COR-L47 (cell line): Measurements from ENCODE around the gene TSPAN18.

ENCODE experiments used
- DNase-seq: peaks from one replicate; lab custom pipeline; 2025; lab: John Stamatoyannopoulos, UW

The TSPAN18 gene

GRCh38 chr11:44777209-44778194 is 50.7 kb downstream of the TSPAN18 start:
- DNase-seq = no peak

DNA sequence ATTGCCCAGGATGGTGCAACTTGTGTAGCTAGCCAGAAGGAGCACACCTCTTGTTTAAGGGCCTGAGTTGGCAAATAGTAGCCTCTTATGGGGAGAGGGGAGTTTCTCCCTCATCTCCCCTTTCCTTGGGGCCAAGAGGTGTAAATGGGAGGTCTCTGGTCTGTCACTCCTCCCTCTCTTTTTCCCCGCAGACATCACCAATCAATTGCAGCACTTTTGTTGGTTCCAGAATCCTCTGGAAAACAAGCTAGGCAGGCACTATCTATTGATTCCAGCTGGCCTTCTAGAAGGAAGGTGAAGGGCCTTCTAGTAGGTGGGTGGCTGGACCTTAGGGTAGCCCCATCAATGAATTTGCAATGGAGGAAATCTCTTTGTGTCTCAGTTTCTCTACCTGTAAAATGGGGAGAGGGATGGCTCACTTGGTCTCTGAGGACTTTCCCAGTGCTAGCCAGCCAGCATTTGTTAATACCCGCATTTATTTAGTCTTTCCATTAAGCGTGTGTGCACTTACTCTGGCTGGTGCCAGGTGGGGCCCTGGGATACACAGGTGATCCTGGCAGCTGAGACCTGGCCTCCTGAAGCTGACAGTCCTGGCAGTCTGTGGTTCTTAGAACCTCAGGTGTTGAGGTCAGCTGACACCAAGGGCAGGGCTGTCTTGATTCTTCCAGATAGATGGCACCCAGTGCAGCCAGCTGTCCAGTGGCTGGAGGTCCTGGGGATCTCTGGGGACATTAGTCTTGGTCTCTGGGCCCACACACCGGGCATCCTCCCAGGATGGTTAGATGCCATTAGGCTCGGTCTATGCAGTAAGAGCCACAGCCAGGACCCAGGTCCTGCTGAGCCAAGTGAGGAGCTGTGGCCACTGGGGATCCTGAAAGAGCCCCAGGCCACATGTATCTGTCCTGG is 51.7 kb downstream of the TSPAN18 start:
- DNase-seq = no peak

GRCh38 chr11:44779736-44780520 is 53.2 kb downstream of the TSPAN18 start:
- no peak for DNase-seq

GRCh38 chr11:44780940-44781631 is 54.3 kb downstream of the TSPAN18 start:
- no peak for DNase-seq

GRCh38 chr11:44781655-44782054 is 54.9 kb downstream of the TSPAN18 start:
- no peak for DNase-seq

DNA sequence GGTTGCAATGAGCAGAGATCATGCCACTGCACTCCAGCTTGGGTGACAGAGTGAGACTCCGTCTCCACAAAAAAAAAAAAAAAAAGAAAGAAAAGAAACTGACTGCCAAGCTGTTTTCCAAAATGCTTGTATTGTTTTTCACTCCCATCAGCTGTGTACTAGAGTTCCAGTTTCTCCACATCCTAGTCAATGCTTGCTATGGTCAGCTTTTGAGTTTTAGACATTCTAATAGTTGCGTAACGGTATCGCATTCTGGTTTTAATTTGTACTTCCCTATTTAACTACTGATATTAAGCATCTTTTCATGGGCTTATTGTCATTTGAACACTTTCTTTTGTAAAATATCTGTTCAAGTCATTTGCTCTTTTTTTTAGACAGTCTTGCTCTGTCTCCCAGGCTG is 55.7 kb downstream of the TSPAN18 start:
- DNase-seq = no peak

- no peak for DNase-seq
These were observed 57.6 kb downstream of the TSPAN18 start for GRCh38 chr11:44784436-44784760.

DNA sequence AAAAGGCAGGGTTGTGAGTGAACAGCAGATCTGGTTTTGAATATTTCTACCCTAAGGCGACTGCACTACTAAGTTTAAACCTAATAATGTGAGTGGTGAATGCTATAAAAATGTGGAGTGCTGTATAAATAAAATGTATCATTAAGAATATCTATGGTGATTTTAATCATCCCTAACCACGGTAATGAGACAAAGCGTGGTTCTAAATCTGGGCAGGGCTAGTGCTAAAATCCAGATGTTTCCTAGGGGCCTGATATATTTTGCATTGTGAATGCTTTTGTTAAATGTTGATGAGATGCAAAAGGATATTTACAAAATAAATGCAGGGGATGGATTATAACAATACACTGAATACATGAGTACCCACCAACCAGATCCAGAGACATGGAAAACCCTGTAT is 58.1 kb downstream of the TSPAN18 start:
- DNase-seq = no peak

- no peak for DNase-seq
These were observed 59.3 kb downstream of the TSPAN18 start for GRCh38 chr11:44785856-44786607.

- no peak for DNase-seq
These were observed 60.3 kb downstream of the TSPAN18 start for GRCh38 chr11:44787070-44787469.

DNA sequence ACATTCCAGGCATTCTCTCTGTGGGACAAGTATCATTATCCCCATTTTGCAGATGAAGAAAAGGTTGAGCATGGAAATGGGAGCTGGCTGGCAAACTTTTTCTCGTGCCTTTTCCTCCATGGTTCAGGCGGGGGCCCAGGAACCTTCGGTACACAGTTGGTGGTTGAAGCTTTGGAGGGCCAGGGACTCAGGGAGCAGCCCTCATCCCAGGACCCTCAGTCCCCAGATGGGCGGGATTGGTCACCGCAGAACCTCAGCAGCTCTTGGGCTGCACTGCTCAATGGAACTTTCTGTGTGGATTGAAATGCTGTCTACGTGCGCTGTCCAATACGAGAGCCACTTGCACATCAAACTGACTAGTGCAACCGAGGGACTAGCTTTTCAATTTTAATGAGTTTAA is 61.2 kb downstream of the TSPAN18 start:
- DNase-seq = no peak

DNA sequence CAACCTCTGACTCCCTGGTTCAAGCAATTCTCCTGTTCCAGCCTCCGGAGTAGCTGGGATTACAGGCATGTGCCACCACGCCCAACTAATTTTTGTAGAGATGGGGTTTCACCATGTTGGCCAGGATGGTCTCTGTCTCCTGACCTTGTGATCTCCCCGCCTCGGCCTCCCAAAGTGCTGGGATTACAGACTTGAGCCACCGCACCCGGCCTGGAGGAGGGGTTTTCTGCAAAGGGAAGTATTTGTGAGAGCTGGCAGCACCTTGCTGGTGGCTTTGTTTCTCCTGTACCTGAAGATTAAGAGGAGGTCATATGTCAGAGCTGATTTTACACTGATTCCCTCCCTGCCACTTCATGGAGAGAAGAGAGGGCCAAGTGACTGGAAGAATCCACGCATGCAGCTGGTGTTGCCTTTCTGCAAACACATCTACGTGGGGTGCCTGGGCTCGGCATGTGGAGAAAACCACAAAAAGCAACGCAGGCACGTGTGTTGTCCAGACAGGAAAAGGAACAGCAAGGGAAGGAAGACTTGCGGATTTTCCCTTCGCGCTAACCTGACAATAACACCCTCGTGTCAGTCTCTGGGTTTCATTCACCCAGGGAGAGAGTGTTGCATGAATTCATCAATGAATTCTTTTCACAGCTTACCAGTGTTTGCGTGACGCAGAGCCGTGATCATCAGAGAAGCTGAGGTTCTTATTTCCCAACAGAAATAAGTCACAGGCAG is 61.9 kb downstream of the TSPAN18 start:
- DNase-seq = no peak

- no peak for DNase-seq
These were observed 62.7 kb downstream of the TSPAN18 start for GRCh38 chr11:44789496-44789895.

DNA sequence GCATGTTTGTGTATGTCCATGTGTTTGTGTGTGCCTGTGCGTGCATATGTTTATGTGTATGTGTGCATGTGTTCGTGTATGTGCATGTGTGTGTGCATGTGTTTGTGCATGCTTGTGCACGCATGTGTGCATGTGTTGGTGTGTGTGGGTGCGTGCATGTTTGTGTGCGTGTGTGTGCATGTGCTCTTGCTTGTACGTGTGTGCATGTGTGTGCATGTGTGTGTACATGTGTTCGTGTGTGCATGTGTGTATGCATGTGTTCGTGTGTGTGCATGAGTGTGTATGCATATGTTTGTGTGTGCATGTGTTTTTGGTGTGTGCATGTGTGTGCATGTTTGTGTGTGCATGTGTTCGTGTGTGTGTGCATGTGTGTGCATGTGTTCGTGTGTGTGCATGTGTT is 63.4 kb downstream of the TSPAN18 start:
- no peak for DNase-seq

- no peak for DNase-seq
These were observed 64.7 kb downstream of the TSPAN18 start for GRCh38 chr11:44791316-44791925.

GRCh38 chr11:44792171-44792570 is 65.4 kb downstream of the TSPAN18 start:
- no peak for DNase-seq

DNA sequence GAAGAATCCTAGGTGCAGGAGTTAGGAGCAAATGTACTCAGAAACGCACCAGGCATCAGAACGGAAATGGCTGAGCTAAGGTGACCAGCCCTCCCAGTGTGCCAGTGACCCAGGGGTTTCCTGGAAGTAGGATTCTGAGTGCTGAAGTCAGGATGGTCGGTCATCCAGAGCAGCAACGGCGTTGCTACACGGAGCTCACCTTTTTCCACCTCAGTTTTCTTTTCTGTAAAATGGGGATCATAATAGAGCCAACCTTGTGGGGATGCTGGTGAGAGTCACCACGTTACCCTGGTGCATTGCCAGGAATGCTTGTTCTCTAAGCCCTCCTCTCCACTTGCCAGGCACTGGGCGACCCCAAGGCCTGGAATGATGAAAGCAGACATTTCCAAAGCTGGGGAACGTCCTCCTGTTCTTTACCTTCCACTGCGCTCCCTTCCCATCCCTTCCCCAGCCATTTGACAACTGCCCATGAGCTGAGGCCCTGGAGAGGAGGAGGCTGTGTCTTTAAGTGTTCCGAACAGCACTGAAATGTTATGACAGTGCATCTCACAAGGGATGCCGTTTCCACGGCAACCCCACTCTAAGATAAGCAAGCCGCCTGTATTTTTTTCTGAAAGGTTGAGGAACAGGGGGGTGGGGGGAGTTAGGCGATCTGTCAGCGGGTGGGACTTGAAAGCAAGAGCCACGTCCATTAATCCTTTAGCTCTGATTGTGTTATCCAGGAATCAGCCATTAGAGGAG is 66.8 kb downstream of the TSPAN18 start:
- no peak for DNase-seq

DNA sequence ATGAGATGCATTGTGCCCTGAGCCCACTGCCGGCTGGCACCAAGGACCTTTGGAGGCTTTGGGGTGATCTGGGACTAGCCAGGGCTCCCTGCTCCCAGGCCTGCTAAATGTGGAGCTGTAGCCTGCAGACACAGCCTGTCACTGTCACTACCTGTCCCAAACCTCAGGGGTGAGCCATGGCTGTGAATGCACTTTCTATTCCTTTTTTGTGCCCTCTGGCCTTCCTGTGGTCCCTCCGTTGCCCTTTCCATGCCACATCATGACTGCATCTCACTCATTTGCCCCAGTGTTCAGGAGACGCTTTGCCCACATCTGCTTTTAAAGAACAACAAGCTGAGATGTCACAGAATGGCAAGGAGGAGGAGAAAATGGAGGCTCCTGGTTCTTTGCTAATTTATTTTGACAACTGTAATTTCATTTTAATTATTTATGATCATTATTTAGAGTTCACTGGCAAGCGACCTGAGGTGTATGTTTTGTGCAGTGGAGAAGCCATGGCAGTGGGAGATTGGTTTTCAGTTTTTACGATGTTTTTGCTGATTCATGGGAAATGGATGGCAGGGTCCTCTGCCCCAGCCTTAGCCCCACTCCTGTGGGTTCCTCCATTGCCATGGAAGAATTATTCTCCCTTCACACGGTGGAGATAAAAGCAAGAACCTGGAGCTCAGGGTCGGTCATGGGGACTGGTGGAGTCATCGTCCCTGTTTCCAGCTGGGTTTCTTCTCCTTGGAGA is 69.2 kb downstream of the TSPAN18 start:
- DNase-seq = no peak
